B cell (primary cell): ENCODE measurements around the gene ABHD17C. TPM values are rescaled to one million over a fixed set of nuclear protein-coding genes. Genes with fewer than 3 reads are reported as not detected.

ENCODE experiments used
- ATAC-seq: fragments of 200-7000 bp; cut with Tn5 transposase; one replicate; pipeline ENCODE4 v1.10.0; 2021; ENCODE audit warnings: low read depth, mild to moderate bottlenecking, moderate number of reproducible peaks, moderate library complexity
- CTCF ChIA-PET: fragments of 350-600 bp; sonication (Branson Sonifier 250); formaldehyde crosslinking; loops from one replicate; lab custom pipeline; 2021; ENCODE audit warnings: antibody characterized with exemption, inconsistent platforms; lab: Charles Lee
- POLR2A ChIA-PET: fragments of 350-600 bp; sonication (Branson Sonifier 250); formaldehyde crosslinking; loops from one replicate; lab custom pipeline; 2021; ENCODE audit warnings: antibody characterized with exemption; lab: Charles Lee
- DNase-seq: peaks from one replicate; pipeline ENCODE4 v3.0.0; 2013
- H2AFZ ChIP-seq: 2 replicates; pipeline ENCODE4 v1.6.1; 2012; ENCODE audit warnings: mild to moderate bottlenecking, low read depth, low read length; ENCODE audit not compliant: insufficient read depth, poor library complexity, severe bottlenecking
- H3K27ac ChIP-seq, 2 donors: 1 replicate in 1 of 2; 2 replicates in 1 of 2; pipeline ENCODE4 v1.5.1; 2012 to 2013; ENCODE audit warnings: low read length in 2 of 2, mild to moderate bottlenecking in 2 of 2, moderate library complexity in 1 of 2
- H3K27me3 ChIP-seq, 4 experiments: fragments of 200-600 bp in 1 of 4; sonication (generic) in 1 of 4; replicated peaks in 1 of 4; 1 replicate in 2 of 4; 2 replicates in 2 of 4; pipeline versions ENCODE4 v1.6.1 to v1.7.0; 2013 to 2016; ENCODE audit warnings: low read length in 3 of 4, mild to moderate bottlenecking in 2 of 4, mixed read lengths in 1 of 4, moderate library complexity in 1 of 4; ENCODE audit not compliant: insufficient read depth in 4 of 4, control insufficient read depth in 3 of 4; ENCODE audit errors: control extremely low read depth in 1 of 4
- H3K36me3 ChIP-seq, 2 experiments: replicated peaks in 1 of 2; 1 replicate in 1 of 2; 2 replicates in 1 of 2; pipeline versions ENCODE4 v1.6.1 to v1.7.1; 2013; ENCODE audit warnings: low read length in 1 of 2; ENCODE audit not compliant: insufficient read depth in 2 of 2, control insufficient read depth in 1 of 2; ENCODE audit errors: control extremely low read depth in 1 of 2, extremely low read depth in 1 of 2
- H3K4me1 ChIP-seq, 2 donors: fragments of 200-600 bp in 1 of 2; sonication (generic) in 1 of 2; 1 replicate in 1 of 2; 2 replicates in 1 of 2; pipeline versions ENCODE4 v1.5.1 to v1.6.1; 2013 to 2017; ENCODE audit warnings: low read length in 2 of 2; ENCODE audit not compliant: control insufficient read depth in 2 of 2, insufficient read depth in 2 of 2
- H3K4me2 ChIP-seq: replicated peaks from 2 replicates; pipeline ENCODE3; 2012; ENCODE audit warnings: mild to moderate bottlenecking, low read depth, low read length; ENCODE audit not compliant: poor library complexity, severe bottlenecking
- H3K4me3 ChIP-seq, 5 experiments: fragments of 200-600 bp in 1 of 5; sonication (generic) in 1 of 5; 1 replicate in 3 of 5; 2 replicates in 2 of 5; pipeline versions ENCODE4 v1.5.1 to v1.7.0; 2011 to 2016; ENCODE audit warnings: low read length in 4 of 5, mild to moderate bottlenecking in 4 of 5, low read depth in 2 of 5, control low read depth in 1 of 5, moderate library complexity in 1 of 5; ENCODE audit not compliant: insufficient read depth in 1 of 5; ENCODE audit errors: control extremely low read depth in 1 of 5, extremely low read depth in 1 of 5
- H3K79me2 ChIP-seq: fragments of 200-600 bp; sonication (generic); one replicate; pipeline ENCODE4 v1.6.0; 2016; ENCODE audit warnings: low read length; ENCODE audit not compliant: control insufficient read depth, insufficient read depth
- H3K9ac ChIP-seq: fragments of 200-600 bp; sonication (generic); 2 replicates; pipeline ENCODE4 v1.6.1; 2017; ENCODE audit warnings: mild to moderate bottlenecking, low read length, moderate library complexity
- H3K9me3 ChIP-seq, 3 donors: one replicate each; pipeline versions ENCODE4 v1.6.1 to v1.7.1; 2013; ENCODE audit warnings: low read length in 2 of 3; ENCODE audit not compliant: control insufficient read depth in 2 of 3, insufficient read depth in 1 of 3; ENCODE audit errors: control extremely low read depth in 1 of 3
- H4K20me1 ChIP-seq: 2 replicates; pipeline ENCODE4 v1.6.0; 2012; ENCODE audit warnings: mild to moderate bottlenecking, low read length; ENCODE audit not compliant: insufficient read depth, control insufficient read depth, poor library complexity, severe bottlenecking
- H3K27ac Mint-ChIP-seq: one replicate; pipeline ENCODE4 v1.8.0; 2021; ENCODE audit warnings: mixed read lengths
- H3K27me3 Mint-ChIP-seq: one replicate; pipeline ENCODE4 v1.8.0; 2021; ENCODE audit warnings: mixed read lengths
- H3K4me1 Mint-ChIP-seq: one replicate; pipeline ENCODE4 v1.8.0; 2021; ENCODE audit warnings: mixed read lengths
- H3K4me3 Mint-ChIP-seq: one replicate; pipeline ENCODE4 v1.8.0; 2021; ENCODE audit warnings: mixed read lengths
- H3K9me3 Mint-ChIP-seq: one replicate; pipeline ENCODE4 v1.8.0; 2022; ENCODE audit warnings: mixed read lengths; ENCODE audit not compliant: insufficient read depth
- CTCF ChIP-seq: fragments of 200-600 bp; IDR thresholded peaks from one replicate; pipeline ENCODE4 v1.8.0; 2022; ENCODE audit warnings: antibody characterized with exemption, mild to moderate bottlenecking
- EZH2 ChIP-seq: IDR thresholded peaks from 2 replicates; pipeline ENCODE4 v1.6.1; 2012; ENCODE audit warnings: borderline replicate concordance, low read depth, mild to moderate bottlenecking, moderate library complexity, low read length; ENCODE audit not compliant: insufficient read depth, poor library complexity, severe bottlenecking
- WGBS: methylation state at CpG from one replicate; pipeline ENCODE4 v1.1.5; 2013; ENCODE audit warnings: missing lambda C conversion rate; ENCODE audit not compliant: insufficient coverage; 5-methylcytosine and 5-hydroxymethylcytosine counted together
- intact Hi-C: fragments of 100-400 bp; cut with micrococcal nuclease; formaldehyde crosslinking; loops from one replicate; pipeline ENCODE4 v1.10.0; 2022
- polyA plus RNA-seq: library from polyadenylated mRNA; depleted of rRNA; stranded (reverse); fragments of >200 nt; gene quantifications from 2 replicates; pipeline ENCODE4 v1.2.3, GENCODE V29; 2012
- total RNA-seq, 2 donors: library from RNA; stranded (reverse); fragments of 120-200 nt in 1 of 2; gene quantifications; 1 replicate in 1 of 2; 2 replicates in 1 of 2; pipeline versions ENCODE4 v1.2.3 to v1.2.4, GENCODE V29; 2013 to 2022

ABHD17C gene
- total and polyA plus RNA-seq, 2 donors (not counting 1 experiment from before 2014, with no cell fraction given) = 0.78 to 1.9 TPM

GRCh38 chr15:80768158-80768557 is 73.0 kb downstream of the ABHD17C start:
- H3K27me3 ChIP-seq = peaks cover 0 to 2% (median 0%) of the 10 kb centered on the region in 4 experiments
- no peak overlapping the region for H3K4me3 ChIP-seq
- no peak for TF ChIP-seq EZH2
- no peak for TF ChIP-seq CTCF
- H3K4me1 Mint-ChIP-seq = no peaks in the 10 kb centered on the region
- intact Hi-C loops = no loop called here
- ChIA-PET CTCF (interaction anchor here (1.4 kb wide), 1 partner anchor 9 kb away, joined by 5 read pairs; no protein-coding TSS in a partner anchor), POLR2A (no interaction called here)
- no peaks in the 10 kb centered on the region for H3K79me2 ChIP-seq
- no peak overlapping the region for H3K27ac ChIP-seq
- no peaks in the 10 kb centered on the region for H3K4me1 ChIP-seq
- no peak overlapping the region for H3K27ac Mint-ChIP-seq
- no peak overlapping the region for H3K4me2 ChIP-seq
- DNase-seq = no peak
- no CpG with 5 or more reads among the region's 1 CpG for WGBS
- no peaks in the 10 kb centered on the region for H4K20me1 ChIP-seq
- no peaks in the 10 kb centered on the region for H3K9me3 ChIP-seq
- no peak overlapping the region for H3K4me3 Mint-ChIP-seq
- ATAC-seq = no peak
- H3K27me3 Mint-ChIP-seq = peaks cover 6% of the 10 kb centered on the region
- no peaks in the 10 kb centered on the region for H3K36me3 ChIP-seq
- H3K9me3 Mint-ChIP-seq = peaks cover under 1% of the 10 kb centered on the region
- H3K9ac ChIP-seq = no peak overlapping the region
- no peak overlapping the region for H2AFZ ChIP-seq

GRCh38 chr15:80769153-80769828 is 74.2 kb downstream of the ABHD17C start:
- CTCF ChIA-PET = no interaction called here
- no peak overlapping the region for H3K27ac ChIP-seq

More at GRCh38 chr15:80769153-80769828, 74.2 kb downstream of the ABHD17C start:
- Histone ChIP-seq H4K20me1 (no peaks in the 10 kb centered on the region), H3K9me3 (no peaks in the 10 kb centered on the region), H3K4me3 (no peak overlapping the region), H3K27me3 (peaks cover 0 to 2% (median 0%) of the 10 kb centered on the region in 4 experiments), H3K4me2 (no peak overlapping the region), H3K9ac (no peak overlapping the region), H3K4me1 (no peaks in the 10 kb centered on the region), H3K36me3 (no peaks in the 10 kb centered on the region), H2AFZ (no peak overlapping the region), H3K79me2 (no peaks in the 10 kb centered on the region)
- Mint-ChIP-seq H3K27me3 (peaks cover 6% of the 10 kb centered on the region), H3K4me3 (no peak overlapping the region), H3K4me1 (no peaks in the 10 kb centered on the region), H3K27ac (no peak overlapping the region), H3K9me3 (no peaks in the 10 kb centered on the region)
- ATAC-seq (no peak), DNase-seq (no peak)
- intact Hi-C loops = no loop called here
- POLR2A ChIA-PET = no interaction called here
- TF ChIP-seq EZH2 (no peak), CTCF (no peak)
- 88% methylated on average over 5 of the region's 7 CpGs for WGBS
